Measurements from ENCODE around the gene GIPC3.

The GIPC3 gene

GRCh38 chr19:3632739-3633558, 47.7 kb downstream of the GIPC3 start:
- Histone ChIP-seq H3K27me3 (replicated peaks in 2 of 5; ENCODE audit: control insufficient read depth in 4 of 5, insufficient read depth in 5 of 5, low read length in 4 of 5) (no peaks in the 10 kb centered on the region), H3K36me3 (ENCODE audit: control insufficient read depth in 4 of 4, insufficient read depth in 4 of 4, low read length in 3 of 4) (peaks cover 0 to 33% (median 17%) of the 10 kb centered on the region in 4 experiments), H3K27ac (ENCODE audit: insufficient read depth in 1 of 2, low read depth in 1 of 2, low read length in 2 of 2, poor library complexity in 1 of 2, severe bottlenecking in 2 of 2) (no peak overlapping the region), H3K9me3 (ENCODE audit: control extremely low read depth in 1 of 5, control insufficient read depth in 4 of 5, insufficient read depth in 2 of 5, low read depth in 1 of 5, low read length in 4 of 5) (no peaks in the 10 kb centered on the region), H3K4me1 (ENCODE audit: control extremely low read depth in 1 of 4, control insufficient read depth in 4 of 4, insufficient read depth in 4 of 4, low read length in 3 of 4) (no peaks in the 10 kb centered on the region), H3K4me3 (ENCODE audit: control insufficient read depth in 1 of 7, extremely low read depth in 1 of 7, insufficient read depth in 4 of 7, low read depth in 2 of 7, low read length in 6 of 7) (no peak overlapping the region)
- CTCF ChIA-PET, result interaction anchor here (0.8 kb wide), 1 partner anchor 56 kb away, joined by 3 read pairs; no protein-coding TSS in a partner anchor
- no peak for DNase-seq
- POLR2A ChIA-PET, result no interaction called here
- WGBS (ENCODE audit: insufficient coverage), result 96% methylated on average over 32 of the region's 50 CpGs

DNA sequence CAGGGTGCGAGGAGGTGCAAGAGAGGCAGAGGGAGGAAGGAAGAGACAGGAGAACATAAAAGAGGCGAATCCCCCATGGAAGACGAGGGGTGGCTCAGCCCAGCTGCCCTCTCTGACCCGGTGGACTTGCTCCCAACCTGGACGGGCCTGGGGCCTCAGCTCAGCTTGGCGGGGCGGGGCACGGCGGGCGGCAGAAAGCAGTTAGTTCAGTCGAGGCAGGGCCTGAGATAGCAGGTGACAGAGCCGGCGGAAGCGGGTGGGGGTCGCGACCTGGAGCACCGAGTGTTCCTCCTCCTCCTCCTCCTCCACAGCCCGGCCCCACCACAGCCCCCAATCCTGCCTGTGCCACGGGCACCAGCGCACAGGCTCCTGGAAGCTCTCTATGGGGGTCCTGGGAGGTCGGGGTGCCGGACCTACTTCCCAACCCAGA, 48.3 kb downstream of the GIPC3 start:
- H3K27ac ChIP-seq (ENCODE audit: insufficient read depth in 1 of 2, low read depth in 1 of 2, low read length in 2 of 2, poor library complexity in 1 of 2, severe bottlenecking in 2 of 2), result no peak overlapping the region
- CTCF ChIA-PET, result interaction anchor here (0.8 kb wide), 1 partner anchor 57 kb away, joined by 3 read pairs; no protein-coding TSS in a partner anchor
- 91% methylated on average over 12 of the region's 22 CpGs for WGBS (ENCODE audit: insufficient coverage)

DNA sequence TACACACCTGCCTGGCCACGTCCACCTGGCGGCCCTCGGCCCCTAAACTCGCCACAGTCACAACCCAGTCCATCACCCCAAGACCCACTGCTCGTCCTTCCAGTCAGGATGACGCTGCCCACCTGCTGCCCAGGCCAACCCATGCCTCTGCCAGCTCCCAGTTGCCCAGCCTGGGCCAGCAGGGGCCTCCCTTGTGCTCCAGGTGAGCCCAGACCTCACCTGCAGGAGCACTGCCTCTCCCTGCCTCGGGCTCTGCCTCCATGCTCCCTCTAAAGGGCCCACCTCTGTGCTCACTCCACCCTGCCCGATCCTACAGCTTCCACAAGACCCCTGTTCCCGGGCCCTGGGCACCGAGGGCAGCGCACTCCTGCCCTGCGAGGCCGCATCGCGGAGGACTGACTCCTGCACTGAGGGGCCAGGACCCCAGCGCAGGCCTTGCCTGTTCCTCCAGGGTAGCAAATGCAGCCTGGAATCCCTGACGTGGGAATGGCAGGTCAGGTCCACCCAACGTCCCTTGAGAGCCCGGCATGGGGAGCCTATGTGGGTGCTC, 49.3 kb downstream of the GIPC3 start:
- 98% methylated on average over 19 of the region's 19 CpGs for WGBS (ENCODE audit: insufficient coverage)

More for the DNA sequence above, 48.3 kb downstream of the GIPC3 start:
- no peaks in the 10 kb centered on the region for H3K9me3 ChIP-seq (ENCODE audit: control extremely low read depth in 1 of 5, control insufficient read depth in 4 of 5, insufficient read depth in 2 of 5, low read depth in 1 of 5, low read length in 4 of 5)
- H3K36me3 ChIP-seq (ENCODE audit: control insufficient read depth in 4 of 4, insufficient read depth in 4 of 4, low read length in 3 of 4), result peaks cover 0 to 37% (median 20%) of the 10 kb centered on the region in 4 experiments
- H3K27me3 ChIP-seq (replicated peaks in 2 of 5; ENCODE audit: control insufficient read depth in 4 of 5, insufficient read depth in 5 of 5, low read length in 4 of 5), result no peaks in the 10 kb centered on the region
- no peak overlapping the region for H3K4me3 ChIP-seq (ENCODE audit: control insufficient read depth in 1 of 7, extremely low read depth in 1 of 7, insufficient read depth in 4 of 7, low read depth in 2 of 7, low read length in 6 of 7)
- no peaks in the 10 kb centered on the region for H3K4me1 ChIP-seq (ENCODE audit: control extremely low read depth in 1 of 4, control insufficient read depth in 4 of 4, insufficient read depth in 4 of 4, low read length in 3 of 4)
- POLR2A ChIA-PET, result no interaction called here
- DNase-seq, result no peak

GRCh38 chr19:3636506-3636905, 51.2 kb downstream of the GIPC3 start:
- Histone ChIP-seq H3K4me3 (ENCODE audit: control insufficient read depth in 1 of 7, extremely low read depth in 1 of 7, insufficient read depth in 4 of 7, low read depth in 2 of 7, low read length in 6 of 7) (no peak overlapping the region), H3K36me3 (ENCODE audit: control insufficient read depth in 4 of 4, insufficient read depth in 4 of 4, low read length in 3 of 4) (peaks cover 0 to 48% (median 23%) of the 10 kb centered on the region in 4 experiments), H3K4me1 (ENCODE audit: control extremely low read depth in 1 of 4, control insufficient read depth in 4 of 4, insufficient read depth in 4 of 4, low read length in 3 of 4) (no peaks in the 10 kb centered on the region), H3K27ac (ENCODE audit: insufficient read depth in 1 of 2, low read depth in 1 of 2, low read length in 2 of 2, poor library complexity in 1 of 2, severe bottlenecking in 2 of 2) (no peak overlapping the region), H3K9me3 (ENCODE audit: control extremely low read depth in 1 of 5, control insufficient read depth in 4 of 5, insufficient read depth in 2 of 5, low read depth in 1 of 5, low read length in 4 of 5) (no peaks in the 10 kb centered on the region), H3K27me3 (replicated peaks in 2 of 5; ENCODE audit: control insufficient read depth in 4 of 5, insufficient read depth in 5 of 5, low read length in 4 of 5) (no peaks in the 10 kb centered on the region)
- WGBS (ENCODE audit: insufficient coverage), result 96% methylated on average over 20 of the region's 20 CpGs
- DNase-seq, result no peak
- POLR2A ChIA-PET, result interaction anchor here (0.7 kb wide), 1 partner anchor 46 kb away, joined by 3 read pairs; no protein-coding TSS in a partner anchor
- CTCF ChIA-PET, result no interaction called here

More for the DNA sequence above, 49.3 kb downstream of the GIPC3 start:
- Histone ChIP-seq H3K4me3 (ENCODE audit: control insufficient read depth in 1 of 7, extremely low read depth in 1 of 7, insufficient read depth in 4 of 7, low read depth in 2 of 7, low read length in 6 of 7) (no peak overlapping the region), H3K9me3 (ENCODE audit: control extremely low read depth in 1 of 5, control insufficient read depth in 4 of 5, insufficient read depth in 2 of 5, low read depth in 1 of 5, low read length in 4 of 5) (no peaks in the 10 kb centered on the region), H3K27ac (ENCODE audit: insufficient read depth in 1 of 2, low read depth in 1 of 2, low read length in 2 of 2, poor library complexity in 1 of 2, severe bottlenecking in 2 of 2) (no peak overlapping the region), H3K36me3 (ENCODE audit: control insufficient read depth in 4 of 4, insufficient read depth in 4 of 4, low read length in 3 of 4) (peaks cover 0 to 45% (median 21%) of the 10 kb centered on the region in 4 experiments), H3K4me1 (ENCODE audit: control extremely low read depth in 1 of 4, control insufficient read depth in 4 of 4, insufficient read depth in 4 of 4, low read length in 3 of 4) (no peaks in the 10 kb centered on the region), H3K27me3 (replicated peaks in 2 of 5; ENCODE audit: control insufficient read depth in 4 of 5, insufficient read depth in 5 of 5, low read length in 4 of 5) (no peaks in the 10 kb centered on the region)
- no peak for DNase-seq
- CTCF ChIA-PET, result no interaction called here
- POLR2A ChIA-PET, result no interaction called here

GRCh38 chr19:3636962-3637361, 51.7 kb downstream of the GIPC3 start:
- WGBS (ENCODE audit: insufficient coverage), result 97% methylated on average over 14 of the region's 20 CpGs
- H3K4me3 ChIP-seq (ENCODE audit: control insufficient read depth in 1 of 7, extremely low read depth in 1 of 7, insufficient read depth in 4 of 7, low read depth in 2 of 7, low read length in 6 of 7), result no peak overlapping the region
- H3K4me1 ChIP-seq (ENCODE audit: control extremely low read depth in 1 of 4, control insufficient read depth in 4 of 4, insufficient read depth in 4 of 4, low read length in 3 of 4), result no peaks in the 10 kb centered on the region
- H3K36me3 ChIP-seq (ENCODE audit: control insufficient read depth in 4 of 4, insufficient read depth in 4 of 4, low read length in 3 of 4), result peaks cover 0 to 48% (median 23%) of the 10 kb centered on the region in 4 experiments
- no peaks in the 10 kb centered on the region for H3K27me3 ChIP-seq (replicated peaks in 2 of 5; ENCODE audit: control insufficient read depth in 4 of 5, insufficient read depth in 5 of 5, low read length in 4 of 5)
- no peak overlapping the region for H3K27ac ChIP-seq (ENCODE audit: insufficient read depth in 1 of 2, low read depth in 1 of 2, low read length in 2 of 2, poor library complexity in 1 of 2, severe bottlenecking in 2 of 2)
- POLR2A ChIA-PET, result interaction anchor here (0.7 kb wide), 1 partner anchor 46 kb away, joined by 3 read pairs; no protein-coding TSS in a partner anchor
- CTCF ChIA-PET, result no interaction called here
- no peaks in the 10 kb centered on the region for H3K9me3 ChIP-seq (ENCODE audit: control extremely low read depth in 1 of 5, control insufficient read depth in 4 of 5, insufficient read depth in 2 of 5, low read depth in 1 of 5, low read length in 4 of 5)
- DNase-seq, result no peak

DNA sequence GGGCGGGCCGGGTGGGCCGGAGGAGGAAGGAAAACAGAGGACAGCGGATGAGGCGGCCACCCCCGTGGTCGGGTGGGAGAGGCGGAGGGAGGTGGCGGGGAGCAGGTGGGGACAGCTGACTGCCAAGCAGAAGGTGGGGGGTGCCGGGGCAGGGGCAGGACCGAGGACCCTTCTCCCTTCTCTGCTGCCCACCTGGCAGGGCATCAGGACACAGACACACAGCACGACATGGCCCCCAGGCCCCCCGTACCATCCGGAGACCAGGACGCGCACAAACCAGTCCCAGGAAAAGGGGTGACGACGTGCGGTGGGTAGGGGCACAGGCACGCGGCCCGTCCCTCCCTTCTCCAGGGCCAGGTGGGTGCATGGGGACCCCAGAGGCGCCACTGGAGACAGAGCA, 52.3 kb downstream of the GIPC3 start:
- 96% methylated on average over 16 of the region's 23 CpGs for WGBS (ENCODE audit: insufficient coverage)
- Histone ChIP-seq H3K4me1 (ENCODE audit: control extremely low read depth in 1 of 4, control insufficient read depth in 4 of 4, insufficient read depth in 4 of 4, low read length in 3 of 4) (no peaks in the 10 kb centered on the region), H3K9me3 (ENCODE audit: control extremely low read depth in 1 of 5, control insufficient read depth in 4 of 5, insufficient read depth in 2 of 5, low read depth in 1 of 5, low read length in 4 of 5) (no peaks in the 10 kb centered on the region), H3K27me3 (replicated peaks in 2 of 5; ENCODE audit: control insufficient read depth in 4 of 5, insufficient read depth in 5 of 5, low read length in 4 of 5) (no peaks in the 10 kb centered on the region), H3K4me3 (ENCODE audit: control insufficient read depth in 1 of 7, extremely low read depth in 1 of 7, insufficient read depth in 4 of 7, low read depth in 2 of 7, low read length in 6 of 7) (no peak overlapping the region), H3K36me3 (ENCODE audit: control insufficient read depth in 4 of 4, insufficient read depth in 4 of 4, low read length in 3 of 4) (peaks cover 0 to 42% (median 20%) of the 10 kb centered on the region in 4 experiments), H3K27ac (ENCODE audit: insufficient read depth in 1 of 2, low read depth in 1 of 2, low read length in 2 of 2, poor library complexity in 1 of 2, severe bottlenecking in 2 of 2) (no peak overlapping the region)
- DNase-seq, result no peak
- POLR2A ChIA-PET, result no interaction called here
- CTCF ChIA-PET, result no interaction called here

All from common myeloid progenitor, CD34-positive (primary cell).